Testis (tissue), 2 donors: Measurements from ENCODE around the gene CACNA1D.

Experiments
- POLR2A ChIP-seq: fragments of 450-650 bp; IDR thresholded peaks from one replicate; pipeline ENCODE4 v1.6.1; 2017; ENCODE audit warnings: antibody characterized with exemption, mild to moderate bottlenecking, moderate library complexity
- TF ChIP-seq, protein P1 (sequence below), 3 experiments: fragments of 450-650 bp in 2 of 3; fragments of 200-600 bp in 1 of 3; sonication (generic) in 1 of 3; IDR thresholded peaks; one replicate each; pipeline ENCODE4 v1.5.1; 2016 to 2019; ENCODE audit warnings: antibody characterized with exemption in 3 of 3, mild to moderate bottlenecking in 2 of 3, moderate library complexity in 1 of 3

DNA sequence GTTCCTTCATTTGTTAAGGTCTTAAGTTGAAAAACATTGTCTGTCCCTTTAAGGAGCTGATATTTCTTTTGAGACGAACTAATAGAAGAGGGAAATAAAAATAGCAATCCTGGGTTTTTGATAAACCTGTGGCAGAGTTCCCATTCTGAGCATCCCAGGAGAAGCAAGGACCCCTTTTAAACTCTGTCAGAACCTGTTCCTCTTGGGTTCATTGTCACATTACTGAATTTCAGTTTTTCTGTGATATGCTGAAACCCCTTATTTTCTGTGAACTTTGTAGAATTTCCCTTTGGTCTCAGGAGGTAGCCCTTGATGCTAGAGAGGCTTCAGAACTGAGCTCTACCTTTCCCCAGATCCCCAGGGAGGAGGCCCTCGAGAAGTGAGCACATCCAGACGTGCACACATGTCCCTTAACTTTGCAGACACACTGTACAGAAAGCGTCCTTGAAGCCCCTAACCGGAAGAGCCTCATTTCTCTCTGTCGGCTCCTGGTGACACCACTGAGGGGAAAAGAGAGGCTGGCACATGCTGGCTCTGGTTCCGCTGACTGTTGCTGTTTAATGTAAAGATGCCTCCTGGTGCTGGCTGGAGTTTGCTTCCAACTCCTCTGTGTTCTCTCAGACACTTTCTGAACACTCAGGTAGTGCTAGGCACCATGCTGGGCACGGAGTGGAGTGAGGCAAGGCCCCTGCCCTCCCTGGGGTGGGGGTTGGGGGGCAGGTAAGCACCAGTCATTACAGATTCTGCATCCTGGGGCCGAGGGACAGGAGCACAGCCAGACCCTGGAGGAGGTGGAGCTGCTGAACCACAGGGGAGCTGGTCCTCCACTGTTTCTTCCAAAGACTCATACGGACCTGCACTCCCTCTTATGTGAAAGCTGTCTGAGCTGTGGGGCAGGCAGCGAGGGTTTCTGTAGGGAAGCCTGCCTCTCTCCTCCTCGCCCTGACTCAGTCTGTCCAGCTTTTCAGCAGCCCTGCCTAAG is 274.4 kb downstream of the CACNA1D start:
- TF ChIP-seq POLR2A: no peak
- TF ChIP-seq, protein P1, sequence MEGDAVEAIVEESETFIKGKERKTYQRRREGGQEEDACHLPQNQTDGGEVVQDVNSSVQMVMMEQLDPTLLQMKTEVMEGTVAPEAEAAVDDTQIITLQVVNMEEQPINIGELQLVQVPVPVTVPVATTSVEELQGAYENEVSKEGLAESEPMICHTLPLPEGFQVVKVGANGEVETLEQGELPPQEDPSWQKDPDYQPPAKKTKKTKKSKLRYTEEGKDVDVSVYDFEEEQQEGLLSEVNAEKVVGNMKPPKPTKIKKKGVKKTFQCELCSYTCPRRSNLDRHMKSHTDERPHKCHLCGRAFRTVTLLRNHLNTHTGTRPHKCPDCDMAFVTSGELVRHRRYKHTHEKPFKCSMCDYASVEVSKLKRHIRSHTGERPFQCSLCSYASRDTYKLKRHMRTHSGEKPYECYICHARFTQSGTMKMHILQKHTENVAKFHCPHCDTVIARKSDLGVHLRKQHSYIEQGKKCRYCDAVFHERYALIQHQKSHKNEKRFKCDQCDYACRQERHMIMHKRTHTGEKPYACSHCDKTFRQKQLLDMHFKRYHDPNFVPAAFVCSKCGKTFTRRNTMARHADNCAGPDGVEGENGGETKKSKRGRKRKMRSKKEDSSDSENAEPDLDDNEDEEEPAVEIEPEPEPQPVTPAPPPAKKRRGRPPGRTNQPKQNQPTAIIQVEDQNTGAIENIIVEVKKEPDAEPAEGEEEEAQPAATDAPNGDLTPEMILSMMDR (IDR thresholded peaks at IDR 0.05): no peak
